Measurements from ENCODE around the gene CADPS. TPM values are rescaled to one million over a fixed set of nuclear protein-coding genes. Genes with fewer than 3 reads are reported as not detected.

Gene CADPS
- polyA plus RNA-seq, 3 donors = not detected

- no peak overlapping the region for H3K27ac Mint-ChIP-seq
- no peaks in the 10 kb centered on the region for H3K9me3 ChIP-seq (replicated peaks in 1 of 2; ENCODE audit: control insufficient read depth in 1 of 2, insufficient read depth in 1 of 2, low read length in 2 of 2)
- WGBS (ENCODE audit: insufficient coverage) = 100% methylated on average over 1 of the region's 4 CpGs
- no peaks in the 10 kb centered on the region for H3K27me3 ChIP-seq (ENCODE audit: control insufficient read depth in 2 of 2, insufficient read depth in 2 of 2, low read length in 2 of 2)
- no peak overlapping the region for H3K4me3 ChIP-seq (replicated peaks in 1 of 3; ENCODE audit: low read depth in 2 of 3, low read length in 3 of 3)
- no peaks in the 10 kb centered on the region for H3K36me3 Mint-ChIP-seq
- no peak overlapping the region for H3K27ac ChIP-seq (ENCODE audit: low read depth in 1 of 2, low read length in 2 of 2)
- H3K4me2 ChIP-seq (replicated peaks; ENCODE audit: extremely low read depth, low read length, poor library complexity, severe bottlenecking) = no peak overlapping the region
- H3K9ac ChIP-seq (ENCODE audit: insufficient read depth, low read length, poor library complexity, severe bottlenecking) = no peak overlapping the region
- no peak overlapping the region for H2AFZ ChIP-seq (ENCODE audit: insufficient read depth, low read depth, low read length, poor library complexity, severe bottlenecking)
- H3K36me3 ChIP-seq (replicated peaks in 1 of 2; ENCODE audit: control insufficient read depth in 1 of 2, insufficient read depth in 2 of 2, low read length in 2 of 2) = no peaks in the 10 kb centered on the region
- no peaks in the 10 kb centered on the region for H4K20me1 ChIP-seq (ENCODE audit: insufficient read depth, low read length)
- no peaks in the 10 kb centered on the region for H3K4me1 Mint-ChIP-seq
- H3K27me3 Mint-ChIP-seq (ENCODE audit: low read depth in 3 of 3) = peaks cover 0 to 1% (median 0%) of the 10 kb centered on the region in 3 donors
- no peak for DNase-seq
- no peaks in the 10 kb centered on the region for H3K79me2 ChIP-seq (ENCODE audit: insufficient read depth, low read length)
- H3K9me3 Mint-ChIP-seq = peaks cover 0 to 3% (median 0%) of the 10 kb centered on the region in 7 donors
- H3K4me1 ChIP-seq (ENCODE audit: control insufficient read depth in 1 of 2, insufficient read depth in 2 of 2, low read length in 2 of 2) = no peaks in the 10 kb centered on the region
- no peak for TF ChIP-seq CTCF (IDR thresholded peaks at IDR 0.05)
- intact Hi-C loops (cut with micrococcal nuclease) = no loop called here
- H3K4me3 Mint-ChIP-seq = no peak overlapping the region
Observed at GRCh38 chr3:62724503-62724902, 150.7 kb downstream of the CADPS start.

- intact Hi-C loops (cut with micrococcal nuclease) = no loop called here
- Mint-ChIP-seq H3K27ac (no peak overlapping the region), H3K36me3 (no peaks in the 10 kb centered on the region), H3K27me3 (ENCODE audit: low read depth in 3 of 3) (peaks cover 0 to 1% (median 0%) of the 10 kb centered on the region in 3 donors), H3K4me1 (no peaks in the 10 kb centered on the region), H3K4me3 (no peak overlapping the region), H3K9me3 (peaks cover 0 to 3% (median 0%) of the 10 kb centered on the region in 7 donors)
- no peak overlapping the region for H3K4me3 ChIP-seq (replicated peaks in 1 of 3; ENCODE audit: low read depth in 2 of 3, low read length in 3 of 3)
- no peak for DNase-seq
- no peaks in the 10 kb centered on the region for H3K27me3 ChIP-seq (ENCODE audit: control insufficient read depth in 2 of 2, insufficient read depth in 2 of 2, low read length in 2 of 2)
- H4K20me1 ChIP-seq (ENCODE audit: insufficient read depth, low read length) = no peaks in the 10 kb centered on the region
- no peak overlapping the region for H3K4me2 ChIP-seq (replicated peaks; ENCODE audit: extremely low read depth, low read length, poor library complexity, severe bottlenecking)
- H3K9me3 ChIP-seq (replicated peaks in 1 of 2; ENCODE audit: control insufficient read depth in 1 of 2, insufficient read depth in 1 of 2, low read length in 2 of 2) = no peaks in the 10 kb centered on the region
- H3K4me1 ChIP-seq (ENCODE audit: control insufficient read depth in 1 of 2, insufficient read depth in 2 of 2, low read length in 2 of 2) = no peaks in the 10 kb centered on the region
- no peaks in the 10 kb centered on the region for H3K36me3 ChIP-seq (replicated peaks in 1 of 2; ENCODE audit: control insufficient read depth in 1 of 2, insufficient read depth in 2 of 2, low read length in 2 of 2)
- no peak overlapping the region for H2AFZ ChIP-seq (ENCODE audit: insufficient read depth, low read depth, low read length, poor library complexity, severe bottlenecking)
- H3K27ac ChIP-seq (ENCODE audit: low read depth in 1 of 2, low read length in 2 of 2) = no peak overlapping the region
- TF ChIP-seq CTCF (IDR thresholded peaks at IDR 0.05) = no peak
- WGBS (ENCODE audit: insufficient coverage) = 80% methylated on average over 1 of the region's 1 CpG
- no peak overlapping the region for H3K9ac ChIP-seq (ENCODE audit: insufficient read depth, low read length, poor library complexity, severe bottlenecking)
- no peaks in the 10 kb centered on the region for H3K79me2 ChIP-seq (ENCODE audit: insufficient read depth, low read length)
Observed at GRCh38 chr3:62723914-62724217, 151.3 kb downstream of the CADPS start.
